ENCODE data around the gene STPG3. TPM values are rescaled to one million over a fixed set of nuclear protein-coding genes. Genes with fewer than 3 reads are reported as not detected.

STPG3 gene
- total and polyA plus RNA-seq, 2 of the 4 experiments (the other 2 are of a cell fraction), result not detected

GRCh38 chr9:137227054-137227852, 23.8 kb upstream of the STPG3 start, which contains the start of gene RNF224:
Gene RNF224, plus strand, starts transcription at chr9:137227502. Its CDS starts 834 bp downstream, at chr9:137228336.
- BruUV-seq (replicated peaks), result no TSS peak
- Histone ChIP-seq H3K18ac (ENCODE audit: low read depth, low read length) (no peak within 1 kb of the TSS), H2BK20ac (ENCODE audit: low read depth, low read length) (no peak within 1 kb of the TSS), H2BK120ac (ENCODE audit: low read depth, low read length) (no peak within 1 kb of the TSS), H3K9me1 (ENCODE audit: insufficient read depth, low read length) (no peaks in the 10 kb centered on the region), H3K56ac (ENCODE audit: extremely low read depth, insufficient read depth, low read length) (no peak within 1 kb of the TSS), H3K4ac (ENCODE audit: low read depth, low read length) (no peak within 1 kb of the TSS), H2BK5ac (ENCODE audit: low read depth, low read length, poor library complexity, severe bottlenecking) (no peak within 1 kb of the TSS), H4K8ac (ENCODE audit: low read depth in 2 of 2, low read length in 2 of 2) (0 out of 4 replicates have a peak within 1 kb of the TSS, but pooled peaks of 1 of the 2 experiments have one; percentile 27), H2AFZ (replicated peaks; ENCODE audit: low read length, poor library complexity) (peak within 1 kb of the TSS; percentile 85), H2AK9ac (replicated peaks; ENCODE audit: low read depth, low read length, poor library complexity) (peak within 1 kb of the TSS; percentile 82), H3K36me3 (ENCODE audit: control insufficient read depth, insufficient read depth, low read length) (no peaks in the 10 kb centered on the region), H3K4me1 (ENCODE audit: control insufficient read depth, insufficient read depth, low read length) (peaks cover 12% of the 10 kb centered on the region), H3K27me3 (ENCODE audit: control insufficient read depth, insufficient read depth, low read length) (peaks cover 1% of the 10 kb centered on the region; the same call in 1 of the 2 replicates), H3K4me3 (ENCODE audit: insufficient read depth, low read depth, low read length) (no peak within 1 kb of the TSS), H3K9ac (ENCODE audit: low read depth, low read length) (no peak within 1 kb of the TSS), H3K4me2 (ENCODE audit: low read depth, low read length) (no peak within 1 kb of the TSS), H3K23ac (ENCODE audit: low read depth, low read length) (no peak within 1 kb of the TSS), H2AK5ac (ENCODE audit: low read depth, low read length) (peak within 1 kb of the TSS; percentile 33; the same call in 1 of the 2 replicates), H3K79me1 (ENCODE audit: low read depth in 1 of 2, low read length in 2 of 2) (no peaks in the 10 kb centered on the region), H2BK15ac (ENCODE audit: low read depth, low read length) (no peak within 1 kb of the TSS), H4K5ac (ENCODE audit: low read depth, low read length) (no peak within 1 kb of the TSS), H3K27ac (ENCODE audit: insufficient read depth, low read length) (no peak within 1 kb of the TSS), H4K20me1 (ENCODE audit: insufficient read depth, low read length) (no peaks in the 10 kb centered on the region), H3K14ac (replicated peaks; ENCODE audit: low read depth, low read length) (no peak within 1 kb of the TSS), H4K91ac (ENCODE audit: insufficient read depth, low read depth, low read length) (no peak within 1 kb of the TSS), H3K9me3 (ENCODE audit: control insufficient read depth, insufficient read depth, low read length) (no peaks in the 10 kb centered on the region)
- DNase-seq (peak; percentile 65), ATAC-seq (ENCODE audit: low read depth) (peak; percentile 56)
- CTCF ChIA-PET, result interaction anchor here (1.1 to 1.2 kb wide), 2 partner anchors 9 to 32 kb away, joined by 3 to 6 read pairs; no protein-coding TSS in a partner anchor
- TF ChIP-seq FOS (IDR thresholded peaks at IDR 0.05; ENCODE audit: low read depth, low read length), result no peak
- peak; percentile 89 for TF ChIP-seq RAD21 (IDR thresholded peaks at IDR 0.05; ENCODE audit: low read length)
- TF ChIP-seq MAFK (IDR thresholded peaks at IDR 0.05; ENCODE audit: low read depth, low read length), result no peak
- 0 out of 2 replicates have a peak, but pooled peaks have one; percentile 29 for TF ChIP-seq MAZ (IDR thresholded peaks at IDR 0.05; ENCODE audit: borderline replicate concordance, low read depth, low read length)
- TF ChIP-seq POLR2A (IDR thresholded peaks at IDR 0.05; ENCODE audit: low read depth, low read length), result peak; percentile 37; the same call in 1 of the 2 replicates
- peak; percentile 78 for TF ChIP-seq SMC3 (IDR thresholded peaks at IDR 0.05; ENCODE audit: low read depth, low read length)
- no peak for TF ChIP-seq BHLHE40 (IDR thresholded peaks at IDR 0.05; ENCODE audit: low read depth, low read length)
- TF ChIP-seq RCOR1 (IDR thresholded peaks at IDR 0.05; ENCODE audit: insufficient replicate concordance, low read length), result no peak
- TF ChIP-seq, protein P1, sequence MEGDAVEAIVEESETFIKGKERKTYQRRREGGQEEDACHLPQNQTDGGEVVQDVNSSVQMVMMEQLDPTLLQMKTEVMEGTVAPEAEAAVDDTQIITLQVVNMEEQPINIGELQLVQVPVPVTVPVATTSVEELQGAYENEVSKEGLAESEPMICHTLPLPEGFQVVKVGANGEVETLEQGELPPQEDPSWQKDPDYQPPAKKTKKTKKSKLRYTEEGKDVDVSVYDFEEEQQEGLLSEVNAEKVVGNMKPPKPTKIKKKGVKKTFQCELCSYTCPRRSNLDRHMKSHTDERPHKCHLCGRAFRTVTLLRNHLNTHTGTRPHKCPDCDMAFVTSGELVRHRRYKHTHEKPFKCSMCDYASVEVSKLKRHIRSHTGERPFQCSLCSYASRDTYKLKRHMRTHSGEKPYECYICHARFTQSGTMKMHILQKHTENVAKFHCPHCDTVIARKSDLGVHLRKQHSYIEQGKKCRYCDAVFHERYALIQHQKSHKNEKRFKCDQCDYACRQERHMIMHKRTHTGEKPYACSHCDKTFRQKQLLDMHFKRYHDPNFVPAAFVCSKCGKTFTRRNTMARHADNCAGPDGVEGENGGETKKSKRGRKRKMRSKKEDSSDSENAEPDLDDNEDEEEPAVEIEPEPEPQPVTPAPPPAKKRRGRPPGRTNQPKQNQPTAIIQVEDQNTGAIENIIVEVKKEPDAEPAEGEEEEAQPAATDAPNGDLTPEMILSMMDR (conservative IDR thresholded peaks at IDR 0.05; ENCODE audit: low read depth, low read length), result peak; percentile 92
- dilution Hi-C loops (cut with HindIII; ENCODE audit: low sequenced_read_pairs, unreplicated experiment), result no loop called here
- in situ Hi-C loops (cut with MboI; ENCODE audit: low sequenced_read_pairs), result loop anchor here (5.0 kb wide), 1 partner anchor 105 kb away; no protein-coding TSS in a partner anchor
- intact Hi-C loops (cut with micrococcal nuclease), result loop anchor here (1.0 to 2.0 kb wide), 2 partner anchors 109 to 180 kb away; partner anchors contain the start of gene NPDC1
- 52% methylated on average over 13 of the region's 25 CpGs; no CpG with 5 or more reads in 1 of the 2 experiments for WGBS, 2 experiments (ENCODE audit: extremely low coverage in 2 of 2, insufficient read length in 1 of 2)
- POLR2A ChIA-PET (ENCODE audit: unreplicated experiment), result no interaction called here

Data from IMR-90 (cell line).